Erythroblast (primary cell): ENCODE data around the gene MAPT.
"Not testable (repeated sequence)": the region's sequence is repeated elsewhere in the genome, so short reads cannot be mapped to it uniquely, and the experiment has no call there.

Experiments
- DNase-seq, 2 experiments: peaks; one replicate each; lab custom pipeline; 2025; lab: John Stamatoyannopoulos, UW
- GATA1 ChIP-seq: IDR thresholded peaks from 2 replicates; pipeline ENCODE4 v1.6.1; 2011; ENCODE audit warnings: low read depth, mild to moderate bottlenecking, control low read depth, low read length, moderate library complexity
- POLR2A ChIP-seq: IDR thresholded peaks from 2 replicates; pipeline ENCODE4 v1.6.1; 2011; ENCODE audit warnings: mild to moderate bottlenecking, low read length

Gene MAPT

DNA sequence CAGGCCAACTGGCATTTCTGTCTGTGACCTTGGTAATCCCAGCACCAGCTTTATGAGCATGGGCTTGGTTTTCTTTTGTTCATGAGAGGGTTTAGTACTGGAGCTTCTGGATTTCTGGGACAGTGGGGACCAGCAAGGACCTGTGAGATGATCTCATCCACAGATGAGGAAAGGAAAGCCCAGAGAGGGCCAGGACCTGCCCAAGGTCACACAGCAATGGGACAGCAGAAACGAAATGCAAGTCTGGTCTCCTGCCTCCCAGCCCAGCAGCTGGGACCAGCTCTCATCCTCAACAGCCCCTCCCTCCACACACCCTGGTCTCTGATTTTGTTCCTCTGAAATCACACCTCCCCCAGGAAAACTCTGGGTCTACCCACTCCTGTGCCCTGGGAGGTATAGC, 42.5 kb upstream of the MAPT start:
- no peak for DNase-seq

DNA sequence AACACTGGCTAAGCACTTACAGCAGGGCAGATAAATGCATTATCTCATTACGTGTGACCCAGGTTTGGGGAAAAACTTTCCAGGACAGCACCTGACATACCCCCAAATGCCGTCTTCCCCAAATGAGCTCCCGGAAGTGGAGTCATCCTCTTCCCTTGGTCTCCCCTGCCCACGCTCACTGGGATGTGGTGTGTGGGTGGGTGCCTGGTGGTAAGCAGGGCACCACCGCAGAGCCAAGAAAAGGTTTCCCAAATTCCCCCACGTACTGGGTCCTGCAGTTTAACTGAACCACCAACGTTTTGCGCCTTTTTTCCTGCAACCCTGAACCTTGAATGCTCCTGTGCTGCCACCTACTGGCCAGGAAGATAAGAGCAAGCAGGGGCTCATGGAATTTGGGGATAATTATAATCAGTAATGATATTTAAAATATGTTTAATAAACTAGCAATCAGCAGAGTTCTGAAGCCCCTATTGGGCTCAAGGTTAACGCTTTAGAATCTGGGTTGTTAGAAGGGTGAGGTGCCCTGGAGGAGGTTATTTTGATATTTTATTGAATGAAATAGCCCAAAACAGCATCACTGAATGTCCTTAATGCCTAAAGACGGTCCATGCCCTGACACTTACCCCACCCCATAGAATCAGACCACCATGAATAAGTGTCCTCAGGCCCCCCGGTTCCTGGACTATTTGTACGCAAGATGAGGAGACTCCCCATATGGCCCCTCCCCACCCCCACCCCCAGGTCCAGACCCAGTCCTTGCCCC, 41.6 kb upstream of the MAPT start:
- peak; percentile 53 to 79 for DNase-seq
- TF ChIP-seq GATA1 (no peak), POLR2A (no peak)

More for the DNA sequence above, 42.5 kb upstream of the MAPT start:
- TF ChIP-seq GATA1 = no peak
- TF ChIP-seq POLR2A = no peak

DNA sequence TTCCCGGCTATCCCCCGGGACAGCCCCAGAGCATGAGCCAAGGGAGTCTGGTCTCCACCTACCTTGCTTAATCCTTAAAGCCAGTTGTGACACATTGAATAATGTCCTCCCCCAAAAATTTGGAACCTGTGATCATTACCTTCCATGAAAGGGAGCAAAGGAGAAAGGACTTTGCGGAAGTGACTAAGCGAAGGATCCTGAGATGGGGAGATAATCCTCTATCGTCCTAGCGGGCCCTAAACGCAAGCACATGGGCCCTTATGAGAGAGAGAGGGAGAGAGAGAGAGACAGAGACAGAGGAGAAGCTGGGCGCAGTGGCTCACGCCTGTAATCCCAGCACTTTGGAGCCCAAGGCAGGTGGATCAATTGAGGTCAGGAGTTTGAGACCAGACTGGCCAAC, 40.1 kb upstream of the MAPT start:
- TF ChIP-seq GATA1 (no peak), POLR2A (no peak)

DNA sequence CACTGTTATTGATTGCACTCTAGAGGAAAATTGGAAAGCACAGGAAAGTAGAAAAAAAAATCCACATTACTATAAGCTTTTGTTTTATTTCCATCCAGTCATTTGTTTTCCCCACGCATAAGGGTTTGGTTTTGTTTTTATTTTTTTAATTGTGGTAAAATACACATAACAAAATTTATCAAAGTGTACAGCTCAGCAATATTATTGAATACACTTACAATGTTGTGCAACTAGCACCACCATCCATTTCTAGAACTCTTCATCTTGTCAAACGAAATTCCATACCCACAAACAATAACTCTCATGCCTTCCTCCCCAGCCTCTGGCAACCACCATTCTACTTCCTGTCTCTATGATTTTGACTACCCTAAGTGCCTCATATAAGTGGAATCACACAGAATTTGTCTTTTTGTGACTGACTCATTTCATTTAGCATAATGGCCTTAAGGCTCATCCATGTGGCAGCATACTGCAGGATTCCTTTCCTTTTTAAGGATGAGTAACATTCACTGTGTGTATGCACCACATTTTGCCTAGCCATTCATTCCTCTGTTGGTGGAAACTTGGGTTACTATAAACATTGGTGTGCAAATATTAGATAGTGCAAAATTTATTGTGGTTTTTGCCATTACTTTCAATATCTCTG, 38.5 kb upstream of the MAPT start:
- TF ChIP-seq GATA1 = no peak
- TF ChIP-seq POLR2A = no peak
- DNase-seq = no peak

More for the DNA sequence above, 40.1 kb upstream of the MAPT start:
- no peak for DNase-seq

DNA sequence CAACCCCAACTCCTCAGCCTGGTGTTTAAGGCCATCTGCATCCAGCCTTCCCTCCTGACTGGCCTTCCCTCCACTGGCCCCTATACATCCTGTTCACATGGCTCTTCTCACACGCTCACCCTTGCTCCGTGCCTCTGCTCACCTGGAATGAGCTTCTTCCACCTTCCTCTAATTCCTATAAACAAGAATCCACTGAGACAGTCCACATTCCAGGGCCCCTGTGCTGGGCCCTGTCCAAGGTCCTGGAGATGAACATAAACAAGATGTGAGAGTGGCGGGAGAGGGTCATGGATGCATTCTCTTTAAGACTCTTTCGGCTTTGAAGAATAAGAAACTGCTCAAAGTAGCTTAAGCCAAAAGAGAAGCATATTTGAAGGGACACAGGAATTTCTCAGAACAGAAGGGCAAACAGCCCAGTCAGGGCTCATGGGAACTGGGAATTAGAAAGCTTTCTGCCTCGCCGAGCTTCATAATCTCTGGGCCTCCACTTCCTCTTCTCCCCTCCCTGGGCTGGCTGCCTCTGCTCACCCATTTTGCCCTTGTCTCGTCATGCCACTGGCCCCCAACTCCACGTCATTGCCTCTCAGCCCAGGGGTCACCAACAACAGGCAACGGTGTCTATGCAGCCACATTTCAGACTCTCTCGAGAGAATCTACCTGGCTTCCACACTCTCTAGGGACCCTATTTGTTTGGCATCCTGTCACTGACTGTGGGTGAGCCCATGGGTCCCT, 36.2 kb upstream of the MAPT start:
- TF ChIP-seq POLR2A (no peak), GATA1 (no peak)
- no peak for DNase-seq

DNA sequence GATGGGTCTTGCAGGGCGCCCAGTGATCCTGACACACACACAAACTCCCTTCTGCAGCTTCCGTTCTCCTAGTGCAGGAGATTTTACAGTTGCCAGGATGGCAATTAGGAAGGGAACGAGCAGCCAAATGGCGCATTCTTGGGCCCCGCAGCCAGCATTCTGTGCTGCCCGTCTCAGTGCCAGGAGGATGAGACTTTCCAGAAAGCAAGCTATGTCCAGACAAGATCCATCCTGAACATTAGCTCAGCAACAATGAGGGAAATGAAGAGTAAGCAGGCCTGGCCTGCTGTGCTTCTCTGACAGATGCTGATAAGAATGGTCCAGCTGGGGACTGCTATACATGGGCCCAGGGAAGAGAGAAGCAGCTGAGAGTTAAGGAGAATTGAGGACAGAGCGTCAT, 33.2 kb upstream of the MAPT start:
- no peak for DNase-seq
- TF ChIP-seq GATA1 (no peak), POLR2A (no peak)

DNA sequence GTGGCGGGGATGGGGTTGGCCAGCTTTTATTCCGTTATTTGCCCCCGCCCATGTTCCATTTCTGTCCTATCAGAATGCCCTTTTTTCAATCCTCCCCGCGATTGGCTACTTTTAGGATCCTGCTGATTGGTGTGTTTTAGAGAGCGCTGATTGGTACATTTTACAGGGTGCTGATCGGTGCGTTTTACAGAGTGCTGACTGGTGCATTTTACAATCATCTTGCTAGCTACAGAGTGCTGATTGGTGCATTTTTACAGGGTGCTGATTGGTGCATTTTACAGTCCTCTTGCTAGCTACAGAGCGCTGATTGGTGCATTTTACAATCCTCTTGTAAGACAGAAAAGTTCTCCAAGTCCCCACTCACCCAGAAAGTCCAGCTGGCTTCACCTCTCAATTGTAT, 32.2 kb upstream of the MAPT start:
- not testable (repeated sequence) for DNase-seq

DNA sequence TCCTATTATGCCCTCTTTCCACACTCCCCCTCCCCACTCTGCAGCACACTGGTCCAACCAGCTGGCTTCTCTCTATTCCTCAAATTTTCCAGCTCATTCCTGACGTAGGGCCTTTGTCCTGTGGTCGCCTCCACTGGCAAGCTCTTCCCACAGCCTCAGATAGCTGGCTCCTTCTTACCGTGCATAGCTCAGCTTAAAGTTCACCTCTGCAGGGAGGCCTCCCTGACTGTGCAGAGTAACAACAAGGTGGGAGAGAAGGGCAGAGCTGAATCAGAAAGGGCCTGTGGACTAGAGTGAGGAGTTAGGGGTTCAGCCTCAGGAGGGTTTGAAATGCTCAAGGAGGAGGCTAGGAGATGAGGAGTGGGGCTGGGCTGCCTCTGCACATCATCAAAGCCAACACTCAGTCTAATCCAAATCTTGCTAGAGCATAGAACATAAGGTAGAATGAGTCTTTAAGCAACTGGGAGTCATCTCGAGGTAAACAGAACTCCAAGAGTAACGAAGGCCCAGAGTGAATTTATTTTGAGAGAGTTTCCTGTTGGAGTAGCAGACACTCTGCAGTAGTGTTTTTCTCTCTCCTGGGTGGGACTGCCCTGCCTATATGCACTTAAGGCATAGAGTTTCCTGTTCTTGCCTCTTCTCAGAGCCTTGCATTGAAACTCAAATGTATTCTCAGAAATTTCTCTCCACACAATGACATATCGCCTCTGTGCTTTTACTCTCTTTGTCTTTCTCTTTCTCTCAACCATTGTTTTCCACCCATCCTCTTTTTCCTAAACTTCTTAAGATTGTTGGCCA, 30.3 kb upstream of the MAPT start:
- DNase-seq = no peak
- no peak for TF ChIP-seq GATA1

DNA sequence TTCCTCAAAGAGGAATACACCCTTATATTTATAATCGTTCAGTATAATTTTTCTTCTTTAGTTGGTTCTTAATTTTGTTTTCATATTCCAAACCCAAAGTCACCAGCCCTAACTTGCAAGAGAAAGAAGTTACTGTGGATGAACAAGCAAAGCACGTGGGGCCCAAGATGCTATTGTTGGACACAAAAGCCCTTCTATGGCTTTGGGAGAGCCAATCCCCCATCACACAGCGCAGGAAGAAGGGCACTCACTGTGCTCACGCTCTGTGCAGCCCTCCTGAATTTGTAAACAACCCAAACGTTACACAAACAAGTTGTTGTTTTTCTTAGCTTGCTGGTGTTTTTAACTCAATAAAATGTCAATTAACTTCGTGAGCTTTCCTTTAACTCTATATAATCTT, 27.2 kb upstream of the MAPT start:
- no peak for DNase-seq
- TF ChIP-seq GATA1 = no peak

DNA sequence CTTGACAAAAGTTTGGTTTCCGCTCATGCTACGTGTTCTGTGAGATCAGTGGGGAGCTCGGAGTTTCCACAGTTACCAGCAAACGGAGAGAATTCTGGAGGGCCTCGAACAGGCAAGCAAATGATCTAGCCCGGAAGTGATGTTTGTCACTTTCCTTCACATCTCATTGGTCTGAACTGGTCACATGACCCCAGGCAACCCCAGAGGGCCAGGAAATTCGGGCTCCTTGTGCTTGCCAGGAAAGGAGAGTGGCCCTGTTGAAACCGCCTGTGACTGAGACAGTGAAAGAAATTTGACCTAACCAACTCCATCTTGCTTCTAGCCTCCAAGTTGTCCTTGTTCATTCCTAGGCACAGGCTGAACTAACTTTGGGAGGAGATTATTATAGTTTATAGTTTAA, 26.7 kb upstream of the MAPT start:
- DNase-seq = peak in 1 of 2 experiments; percentile 7
- TF ChIP-seq GATA1 = no peak
- TF ChIP-seq POLR2A = no peak

DNA sequence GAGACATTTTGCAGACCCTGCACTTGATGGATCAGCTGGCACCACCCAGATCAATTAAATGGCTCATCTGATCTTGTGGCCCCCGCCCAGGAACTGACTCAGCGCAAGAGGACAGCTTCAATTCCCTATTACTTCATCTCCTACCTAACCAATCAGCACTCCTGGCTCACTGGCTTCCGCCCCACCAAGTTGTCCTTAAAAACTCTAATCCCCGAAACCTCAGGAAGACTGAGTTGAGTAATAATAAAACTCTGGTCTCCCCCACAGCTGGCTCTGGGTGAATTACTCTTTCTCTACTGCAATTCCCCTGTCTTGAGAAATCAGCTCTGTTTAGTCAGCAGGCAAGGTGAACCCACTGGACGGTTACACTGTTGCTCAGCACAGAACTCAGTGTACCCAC, 26.1 kb upstream of the MAPT start:
- TF ChIP-seq GATA1 = no peak
- no peak for TF ChIP-seq POLR2A
- no peak for DNase-seq

DNA sequence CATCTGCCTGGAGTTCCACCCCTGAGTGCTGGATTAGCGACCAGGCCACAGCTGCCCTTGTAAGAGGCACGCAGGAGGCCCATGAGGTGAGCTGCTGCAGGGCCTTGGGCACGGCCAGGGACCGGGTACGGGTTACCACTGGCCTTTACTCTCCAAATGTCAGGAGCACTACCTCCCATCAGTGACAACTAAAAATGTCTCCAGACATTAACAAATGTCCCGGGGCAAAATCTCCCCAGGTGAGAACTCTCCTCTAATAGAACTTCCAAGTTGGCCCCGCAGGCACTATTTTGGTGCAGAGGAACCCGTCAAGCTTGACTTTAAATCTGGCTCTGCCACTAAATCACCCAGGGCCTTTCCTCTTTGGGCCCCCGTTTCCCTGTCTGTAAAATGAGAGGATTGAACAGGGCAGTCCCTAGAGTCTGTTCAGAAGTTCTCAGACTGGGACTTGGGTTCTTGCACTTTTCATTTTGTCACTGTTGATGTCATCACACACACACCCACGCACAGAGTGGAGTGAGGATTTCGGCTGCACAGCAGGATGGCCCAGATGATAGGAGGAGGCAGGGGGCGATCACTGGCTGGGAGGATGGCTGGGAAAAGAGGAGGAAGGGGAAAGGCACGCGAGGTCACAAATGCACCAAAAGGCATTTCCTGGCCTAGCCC, 24.5 kb upstream of the MAPT start:
- TF ChIP-seq POLR2A (no peak), GATA1 (no peak)

DNA sequence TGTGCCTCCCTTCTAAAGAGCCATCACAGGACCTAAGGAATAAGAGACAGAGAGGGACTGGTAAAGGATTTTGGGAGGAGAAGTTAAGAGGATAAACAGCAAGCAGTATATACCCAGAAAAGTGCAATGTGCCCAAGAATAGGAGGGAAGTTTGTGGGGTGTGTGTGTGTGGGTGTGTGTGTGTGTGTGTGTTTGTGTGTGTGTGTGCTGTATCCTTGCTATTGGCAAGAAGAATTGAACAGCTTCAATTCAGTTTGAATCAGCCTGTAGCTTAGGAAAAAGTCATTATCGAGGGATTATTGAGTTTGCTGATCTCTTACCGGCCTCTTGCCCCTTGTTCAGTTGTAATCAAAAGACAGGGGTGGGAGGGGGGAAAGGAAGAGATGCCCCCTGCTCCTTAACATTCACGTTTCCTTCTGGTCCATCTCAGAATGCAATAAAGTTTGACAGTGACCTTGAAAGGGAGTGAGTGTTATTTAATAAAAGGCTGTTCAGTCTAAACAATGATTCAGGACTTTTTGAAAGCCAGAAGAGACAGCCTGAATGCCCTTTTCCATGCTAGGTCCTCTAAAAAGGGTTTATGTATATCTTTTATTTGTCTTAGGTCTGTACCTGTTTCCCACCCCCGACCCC, 23.9 kb upstream of the MAPT start:
- DNase-seq = no peak
- TF ChIP-seq GATA1 (no peak), POLR2A (no peak)

More for the DNA sequence above, 24.5 kb upstream of the MAPT start:
- DNase-seq = no peak

DNA sequence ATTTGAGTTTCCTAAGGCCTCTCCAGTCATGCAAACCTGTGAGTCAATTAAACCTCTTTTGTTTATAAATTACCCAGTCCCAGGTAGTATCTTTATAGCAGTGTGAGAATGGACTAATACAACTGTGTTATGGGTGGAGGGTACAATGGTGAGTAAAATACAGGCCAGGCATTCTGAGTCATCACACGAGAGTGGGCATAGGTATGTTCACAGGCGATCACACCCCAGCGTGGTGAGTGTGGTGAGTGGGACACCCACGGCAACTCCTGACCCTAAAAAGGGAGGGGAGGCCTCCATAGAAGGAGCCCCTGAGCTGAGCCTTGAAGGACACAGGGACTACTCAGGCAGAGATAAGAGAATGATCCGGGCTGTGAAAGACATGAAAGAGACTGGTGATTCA, 22.6 kb upstream of the MAPT start:
- DNase-seq = no peak
- no peak for TF ChIP-seq POLR2A
- no peak for TF ChIP-seq GATA1
